ENCODE results near the gene COL6A6.
"Not testable (repeated sequence)": the region's sequence is repeated elsewhere in the genome, so short reads cannot be mapped to it uniquely, and the experiment has no call there.

The COL6A6 gene

DNA sequence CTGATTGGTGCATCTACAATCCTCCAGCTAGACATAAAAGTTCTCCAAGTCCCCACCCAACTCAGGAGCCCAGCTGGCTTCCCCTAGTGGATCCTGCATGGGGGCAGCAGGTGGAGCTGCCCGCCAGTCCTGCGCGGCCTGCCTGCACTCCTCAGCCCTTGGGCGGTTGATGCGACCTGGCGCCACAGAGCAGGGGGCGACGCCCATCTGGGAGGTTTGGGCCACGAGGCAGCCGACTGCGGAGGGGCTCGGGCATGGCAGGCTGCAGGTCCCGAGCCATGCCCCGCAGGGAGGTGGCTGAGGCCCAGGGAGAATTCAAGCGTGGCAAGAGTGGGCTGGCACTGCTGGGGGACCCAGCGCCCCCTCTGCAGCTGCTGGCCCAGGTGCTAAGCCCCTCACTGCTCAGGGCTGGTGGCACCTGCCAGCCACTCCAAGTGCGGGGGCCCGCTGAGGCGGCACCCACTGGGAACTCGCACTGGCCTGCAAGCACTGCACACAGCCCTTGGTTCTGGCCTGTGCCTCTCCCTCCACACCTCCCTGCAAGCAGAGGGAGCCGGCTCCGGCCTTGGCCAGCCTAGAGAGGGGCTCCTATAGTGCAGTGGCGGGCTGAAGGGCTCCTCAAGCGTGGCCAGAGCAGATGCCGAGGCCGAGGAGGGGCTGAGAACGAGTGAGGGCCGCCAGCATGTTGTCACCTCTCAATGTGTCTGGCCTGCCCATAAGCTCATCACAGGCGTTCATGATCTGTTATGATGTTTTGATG is 30.1 kb downstream of the COL6A6 start:
- TF ChIP-seq, protein P1, sequence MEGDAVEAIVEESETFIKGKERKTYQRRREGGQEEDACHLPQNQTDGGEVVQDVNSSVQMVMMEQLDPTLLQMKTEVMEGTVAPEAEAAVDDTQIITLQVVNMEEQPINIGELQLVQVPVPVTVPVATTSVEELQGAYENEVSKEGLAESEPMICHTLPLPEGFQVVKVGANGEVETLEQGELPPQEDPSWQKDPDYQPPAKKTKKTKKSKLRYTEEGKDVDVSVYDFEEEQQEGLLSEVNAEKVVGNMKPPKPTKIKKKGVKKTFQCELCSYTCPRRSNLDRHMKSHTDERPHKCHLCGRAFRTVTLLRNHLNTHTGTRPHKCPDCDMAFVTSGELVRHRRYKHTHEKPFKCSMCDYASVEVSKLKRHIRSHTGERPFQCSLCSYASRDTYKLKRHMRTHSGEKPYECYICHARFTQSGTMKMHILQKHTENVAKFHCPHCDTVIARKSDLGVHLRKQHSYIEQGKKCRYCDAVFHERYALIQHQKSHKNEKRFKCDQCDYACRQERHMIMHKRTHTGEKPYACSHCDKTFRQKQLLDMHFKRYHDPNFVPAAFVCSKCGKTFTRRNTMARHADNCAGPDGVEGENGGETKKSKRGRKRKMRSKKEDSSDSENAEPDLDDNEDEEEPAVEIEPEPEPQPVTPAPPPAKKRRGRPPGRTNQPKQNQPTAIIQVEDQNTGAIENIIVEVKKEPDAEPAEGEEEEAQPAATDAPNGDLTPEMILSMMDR (IDR thresholded peaks at IDR 0.05; ENCODE audit: low read depth, low read length, missing control alignments): no peak
- H3K4me3 ChIP-seq (replicated peaks; ENCODE audit: low read depth, low read length): no peak overlapping the region
- no peak for DNase-seq (ENCODE audit: extremely low read depth, low read depth)

DNA sequence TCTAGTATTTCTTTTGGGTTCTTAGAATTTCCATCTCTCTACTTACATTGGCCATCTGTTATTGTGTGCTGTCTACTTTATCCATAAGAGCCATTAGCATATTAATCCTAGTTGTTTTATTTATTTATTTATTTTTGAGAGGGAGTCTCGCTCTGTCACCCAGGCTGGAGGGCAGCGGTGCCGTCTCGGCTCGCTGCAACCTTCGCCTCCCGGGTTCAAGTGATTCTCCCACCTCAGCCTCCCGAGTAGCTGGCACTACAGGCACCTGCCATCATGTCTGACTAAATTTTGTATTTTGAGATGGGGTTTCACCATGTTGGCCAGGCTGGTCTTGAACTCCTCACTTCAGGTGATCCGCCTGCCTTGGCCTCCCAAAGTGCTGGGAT is 30.7 kb downstream of the COL6A6 start:
- not testable (repeated sequence) for H3K4me3 ChIP-seq (replicated peaks; ENCODE audit: low read depth, low read length); DNase-seq (ENCODE audit: extremely low read depth, low read depth)

DNA sequence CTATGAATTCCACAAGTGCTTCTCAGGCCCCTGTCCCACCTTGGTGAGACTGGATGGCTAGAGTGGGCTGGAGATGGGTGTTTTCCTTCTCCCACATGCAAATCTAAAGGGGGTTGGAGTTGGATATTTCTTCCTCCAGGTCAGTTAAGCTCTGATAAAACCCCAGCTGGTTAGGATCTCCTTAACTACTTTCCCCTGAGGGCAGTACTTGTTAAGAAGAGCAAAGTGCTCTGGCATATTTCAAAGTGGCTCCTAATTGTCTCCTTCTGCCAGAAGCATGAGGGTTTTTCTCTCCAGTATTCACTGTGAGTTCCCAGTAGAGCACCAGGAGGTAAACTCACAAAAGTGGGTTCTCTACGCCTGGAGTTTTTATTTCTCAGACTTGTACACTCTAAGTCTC is 31.4 kb downstream of the COL6A6 start:
- H3K4me3 ChIP-seq (replicated peaks; ENCODE audit: low read depth, low read length): no peak overlapping the region
- TF ChIP-seq, protein P1 (IDR thresholded peaks at IDR 0.05; ENCODE audit: low read depth, low read length, missing control alignments): no peak
- no peak for DNase-seq (ENCODE audit: extremely low read depth, low read depth)

DNA sequence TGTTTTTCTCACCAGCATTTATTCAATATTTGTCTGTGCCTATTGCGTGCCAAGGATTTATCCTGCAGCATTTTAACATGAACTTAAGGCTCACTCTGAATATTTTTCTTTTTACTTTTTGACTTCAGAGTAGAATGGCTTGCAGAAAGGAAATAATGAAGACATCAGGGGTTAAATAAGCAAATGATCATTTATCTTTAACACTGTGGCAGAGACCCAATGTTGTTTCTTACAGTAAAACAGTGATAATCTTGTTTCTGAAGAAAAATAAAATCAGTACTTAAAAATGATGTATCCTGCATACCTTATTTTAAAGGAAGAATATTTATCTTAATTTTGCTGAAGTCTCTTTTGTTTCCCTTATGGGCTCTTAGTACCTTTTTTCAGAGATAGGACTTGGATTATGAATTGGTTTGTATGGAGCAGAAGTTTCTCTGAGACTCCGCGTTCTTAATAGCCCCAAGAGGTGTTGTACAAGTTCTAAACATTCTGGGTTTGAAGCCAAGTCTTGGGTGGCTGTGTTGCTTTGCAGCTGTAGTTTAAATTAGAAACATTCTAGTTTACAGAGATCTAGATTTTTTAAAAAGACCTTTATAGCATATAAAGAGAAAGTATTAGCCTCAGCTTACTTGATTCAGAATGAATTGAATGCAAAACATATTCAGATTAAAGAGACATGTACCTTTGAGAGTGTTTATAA is 40.5 kb downstream of the COL6A6 start:
- TF ChIP-seq, protein P1 (IDR thresholded peaks at IDR 0.05; ENCODE audit: low read depth, low read length, missing control alignments): no peak
- no peak overlapping the region for H3K4me3 ChIP-seq (replicated peaks; ENCODE audit: low read depth, low read length)
- no peak for DNase-seq (ENCODE audit: extremely low read depth, low read depth)

DNA sequence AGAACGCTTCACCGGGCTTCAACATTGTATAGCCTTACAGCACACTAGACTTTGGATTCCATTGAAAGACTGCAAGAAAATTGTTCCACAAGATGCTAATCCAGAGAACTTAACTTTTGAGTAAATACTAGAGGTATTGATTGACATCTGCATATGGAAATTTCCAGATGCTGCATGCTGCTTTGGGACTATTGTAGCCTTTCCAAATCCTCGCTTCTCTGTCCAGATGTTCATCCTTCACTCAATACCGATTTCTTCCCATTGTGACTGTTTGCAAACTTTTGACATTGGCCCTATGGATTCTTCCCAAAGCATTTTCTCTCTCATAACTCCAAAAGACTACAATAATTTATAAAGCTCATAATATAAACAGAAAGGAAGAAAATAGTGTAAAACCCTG is 41.4 kb downstream of the COL6A6 start:
- TF ChIP-seq, protein P1 (IDR thresholded peaks at IDR 0.05; ENCODE audit: low read depth, low read length, missing control alignments): no peak
- DNase-seq (ENCODE audit: extremely low read depth, low read depth): no peak
- no peak overlapping the region for H3K4me3 ChIP-seq (replicated peaks; ENCODE audit: low read depth, low read length)

DNA sequence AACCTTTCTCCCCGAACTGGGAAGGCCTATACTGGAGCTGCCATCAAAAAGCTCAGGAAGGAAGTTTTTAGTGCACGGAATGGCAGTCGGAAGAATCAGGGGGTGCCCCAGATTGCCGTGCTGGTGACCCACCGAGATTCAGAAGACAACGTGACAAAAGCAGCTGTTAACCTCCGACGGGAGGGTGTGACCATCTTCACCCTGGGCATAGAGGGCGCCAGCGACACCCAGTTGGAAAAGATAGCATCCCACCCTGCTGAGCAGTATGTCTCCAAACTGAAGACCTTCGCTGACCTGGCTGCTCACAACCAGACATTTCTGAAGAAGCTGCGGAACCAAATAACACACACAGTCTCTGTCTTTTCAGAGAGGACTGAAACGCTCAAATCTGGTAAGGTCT is 48.2 kb downstream of the COL6A6 start:
- TF ChIP-seq, protein P1 (IDR thresholded peaks at IDR 0.05; ENCODE audit: low read depth, low read length, missing control alignments): no peak

More for the DNA sequence above, 48.2 kb downstream of the COL6A6 start:
- no peak for DNase-seq (ENCODE audit: extremely low read depth, low read depth)
- H3K4me3 ChIP-seq (replicated peaks; ENCODE audit: low read depth, low read length): no peak overlapping the region

Measured in HFF-Myc (cell line).